Measurements from ENCODE around the gene RFX2.

DNA sequence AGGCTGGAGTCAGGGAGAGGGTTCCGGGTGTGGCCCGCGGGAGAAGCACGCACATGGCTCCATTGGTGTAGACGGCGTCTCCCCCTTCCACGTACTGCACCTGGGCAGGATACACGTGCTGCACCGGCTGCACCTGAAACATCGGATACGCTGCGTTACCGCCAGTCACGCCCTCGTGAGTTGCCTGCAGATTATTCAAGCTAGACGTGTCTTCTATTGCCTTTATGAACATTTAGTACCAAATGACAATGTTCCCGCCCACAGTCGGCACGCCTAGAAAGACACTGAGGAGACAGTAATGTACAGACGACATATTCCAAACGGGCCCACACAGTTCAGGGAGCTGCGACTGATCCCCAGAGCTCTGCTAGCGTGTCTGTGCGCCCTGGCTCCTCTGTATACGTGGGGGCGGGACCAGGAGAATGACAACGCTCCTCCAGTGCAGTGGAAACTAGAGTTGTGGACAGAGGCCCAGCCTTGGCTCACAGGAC, 68.3 kb downstream of the RFX2 start:
- TF ChIP-seq POLR2A (IDR thresholded peaks at IDR 0.05): no peak
- TF ChIP-seq, protein P1, sequence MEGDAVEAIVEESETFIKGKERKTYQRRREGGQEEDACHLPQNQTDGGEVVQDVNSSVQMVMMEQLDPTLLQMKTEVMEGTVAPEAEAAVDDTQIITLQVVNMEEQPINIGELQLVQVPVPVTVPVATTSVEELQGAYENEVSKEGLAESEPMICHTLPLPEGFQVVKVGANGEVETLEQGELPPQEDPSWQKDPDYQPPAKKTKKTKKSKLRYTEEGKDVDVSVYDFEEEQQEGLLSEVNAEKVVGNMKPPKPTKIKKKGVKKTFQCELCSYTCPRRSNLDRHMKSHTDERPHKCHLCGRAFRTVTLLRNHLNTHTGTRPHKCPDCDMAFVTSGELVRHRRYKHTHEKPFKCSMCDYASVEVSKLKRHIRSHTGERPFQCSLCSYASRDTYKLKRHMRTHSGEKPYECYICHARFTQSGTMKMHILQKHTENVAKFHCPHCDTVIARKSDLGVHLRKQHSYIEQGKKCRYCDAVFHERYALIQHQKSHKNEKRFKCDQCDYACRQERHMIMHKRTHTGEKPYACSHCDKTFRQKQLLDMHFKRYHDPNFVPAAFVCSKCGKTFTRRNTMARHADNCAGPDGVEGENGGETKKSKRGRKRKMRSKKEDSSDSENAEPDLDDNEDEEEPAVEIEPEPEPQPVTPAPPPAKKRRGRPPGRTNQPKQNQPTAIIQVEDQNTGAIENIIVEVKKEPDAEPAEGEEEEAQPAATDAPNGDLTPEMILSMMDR (IDR thresholded peaks at IDR 0.05): no peak

All from right lobe of liver (tissue), 4 donors.